HG02798 (cell line): ENCODE measurements around the gene FAM186B.
A peak's percentile ranks its signal among the peaks of the same experiment; 100 is the strongest.
"Not testable (repeated sequence)": the region's sequence is repeated elsewhere in the genome, so short reads cannot be mapped to it uniquely, and the experiment has no call there.

Experiments used
- ATAC-seq: cut with Tn5 transposase; IDR thresholded peaks from one replicate; pipeline ENCODE4 v1.9.1; 2021; ENCODE audit warnings: mild to moderate bottlenecking; ENCODE audit not compliant: unreplicated experiment, poor library complexity

The FAM186B gene

GRCh38 chr12:49605539-49605938 lies at the start of gene FAM186B:
Gene FAM186B, minus strand, starts transcription at chr12:49605639. Its CDS starts 162 bp downstream, at chr12:49605477.
- ATAC-seq = not testable (repeated sequence)

GRCh38 chr12:49654715-49655114 lies 49.3 kb upstream of the FAM186B start:
- ATAC-seq = no peak

GRCh38 chr12:49652921-49653520 lies 47.6 kb upstream of the FAM186B start:
- no peak for ATAC-seq

- ATAC-seq = no peak
These were observed 46.4 kb upstream of the FAM186B start for GRCh38 chr12:49651855-49652254.

GRCh38 chr12:49649892-49650291 lies 44.5 kb upstream of the FAM186B start:
- no peak for ATAC-seq

- no peak for ATAC-seq
These were observed 44.0 kb upstream of the FAM186B start for GRCh38 chr12:49649445-49649844.

- ATAC-seq = no peak
These were observed 43.2 kb upstream of the FAM186B start for GRCh38 chr12:49648712-49649003.

- no peak for ATAC-seq
These were observed 42.6 kb upstream of the FAM186B start for GRCh38 chr12:49647827-49648711.

GRCh38 chr12:49646871-49647654 lies 41.6 kb upstream of the FAM186B start:
- no peak for ATAC-seq

- ATAC-seq = no peak
These were observed 40.9 kb upstream of the FAM186B start for GRCh38 chr12:49646331-49646830.

- ATAC-seq = no peak
These were observed 40.0 kb upstream of the FAM186B start for GRCh38 chr12:49645146-49646039.

- ATAC-seq = no peak
These were observed 39.2 kb upstream of the FAM186B start for GRCh38 chr12:49644620-49644994.

- ATAC-seq = no peak
These were observed 38.7 kb upstream of the FAM186B start for GRCh38 chr12:49643961-49644619.

- no peak for ATAC-seq
These were observed 37.7 kb upstream of the FAM186B start for GRCh38 chr12:49643135-49643534.

- ATAC-seq = no peak
These were observed 36.9 kb upstream of the FAM186B start for GRCh38 chr12:49642370-49642802.

GRCh38 chr12:49641748-49642369 lies 36.4 kb upstream of the FAM186B start:
- no peak for ATAC-seq

- peak; percentile 53 for ATAC-seq
These were observed 31.7 kb upstream of the FAM186B start for GRCh38 chr12:49636979-49637755.

- ATAC-seq = no peak
These were observed 31.1 kb upstream of the FAM186B start for GRCh38 chr12:49636574-49636973.
